NCI-H226 (cell line): ENCODE results near the gene USP20.

Experiments
- DNase-seq: peaks from one replicate; pipeline ENCODE4 v3.0.0-alpha.2; 2015

The USP20 gene

GRCh38 chr9:129894120-129894823 is 59.0 kb downstream of the USP20 start:
- no peak for DNase-seq

- no peak for DNase-seq
These were observed 60.4 kb downstream of the USP20 start for GRCh38 chr9:129895376-129896268.

GRCh38 chr9:129897263-129897662 is 62.0 kb downstream of the USP20 start:
- DNase-seq, result no peak

- peak; percentile 68 for DNase-seq
These were observed 62.9 kb downstream of the USP20 start for GRCh38 chr9:129898185-129898584.

- no peak for DNase-seq
These were observed 64.4 kb downstream of the USP20 start for GRCh38 chr9:129899620-129900019.

GRCh38 chr9:129900263-129901027 is 65.2 kb downstream of the USP20 start:
- no peak for DNase-seq

GRCh38 chr9:129901993-129902739 is 66.9 kb downstream of the USP20 start:
- DNase-seq, result no peak

GRCh38 chr9:129902740-129903134 is 67.5 kb downstream of the USP20 start:
- DNase-seq, result no peak

GRCh38 chr9:129904734-129905133 is 69.5 kb downstream of the USP20 start:
- DNase-seq, result no peak

- no peak for DNase-seq
These were observed 71.0 kb downstream of the USP20 start for GRCh38 chr9:129906298-129906697.

- peak; percentile 26 for DNase-seq
These were observed 71.9 kb downstream of the USP20 start for GRCh38 chr9:129907201-129907600.

- DNase-seq, result no peak
These were observed 73.6 kb downstream of the USP20 start for GRCh38 chr9:129908906-129909305.

GRCh38 chr9:129909851-129910250 is 74.6 kb downstream of the USP20 start:
- DNase-seq, result no peak

- peak; percentile 98 for DNase-seq
These were observed 75.6 kb downstream of the USP20 start for GRCh38 chr9:129910628-129911567.

- DNase-seq, result no peak
These were observed 78.8 kb downstream of the USP20 start for GRCh38 chr9:129914051-129914450.

- DNase-seq, result no peak
These were observed 81.4 kb downstream of the USP20 start for GRCh38 chr9:129916707-129917106.

- DNase-seq, result no peak
These were observed 83.2 kb downstream of the USP20 start for GRCh38 chr9:129918296-129918950.

GRCh38 chr9:129919277-129919676 is 84.0 kb downstream of the USP20 start:
- no peak for DNase-seq

- DNase-seq, result no peak
These were observed 84.6 kb downstream of the USP20 start for GRCh38 chr9:129919841-129920240.

- no peak for DNase-seq
These were observed 86.6 kb downstream of the USP20 start for GRCh38 chr9:129921905-129922304.

- DNase-seq, result no peak
These were observed 88.3 kb downstream of the USP20 start for GRCh38 chr9:129923589-129923988.
